KMS-11 (cell line): Measurements from ENCODE around the gene PAF1.

Experiments used
- H2AFZ ChIP-seq: fragments of 200-600 bp; sonication (generic); 2 replicates; pipeline ENCODE4 v1.6.1; 2016; ENCODE audit warnings: antibody characterized with exemption, mixed run types, low read depth
- H3K27ac ChIP-seq: fragments of 200-600 bp; sonication (generic); 2 replicates; pipeline ENCODE4 v1.6.1; 2016; ENCODE audit warnings: mild to moderate bottlenecking, mixed run types
- H3K27me3 ChIP-seq: fragments of 200-600 bp; sonication (generic); 2 replicates; pipeline ENCODE4 v1.6.1; 2017; ENCODE audit warnings: mild to moderate bottlenecking, low read depth, mixed run types, moderate library complexity; ENCODE audit not compliant: insufficient read depth
- H3K36me3 ChIP-seq: fragments of 200-600 bp; sonication (generic); 2 replicates; pipeline ENCODE4 v1.6.1; 2017; ENCODE audit warnings: mild to moderate bottlenecking, mixed run types; ENCODE audit not compliant: insufficient read depth
- H3K4me1 ChIP-seq: fragments of 200-600 bp; sonication (generic); 2 replicates; pipeline ENCODE4 v1.6.1; 2016; ENCODE audit warnings: mild to moderate bottlenecking, low read depth, mixed run types; ENCODE audit not compliant: poor library complexity, severe bottlenecking
- H3K4me2 ChIP-seq: fragments of 200-600 bp; sonication (generic); 2 replicates; pipeline ENCODE4 v1.7.0; 2016; ENCODE audit warnings: mild to moderate bottlenecking, mixed run types
- H3K4me3 ChIP-seq: fragments of 200-600 bp; sonication (generic); IDR thresholded peaks from 2 replicates; pipeline ENCODE4 v1.6.1; 2017; ENCODE audit warnings: low read depth, low read length, mixed read lengths; ENCODE audit not compliant: insufficient read depth
- H3K79me2 ChIP-seq: fragments of 200-600 bp; sonication (generic); 2 replicates; pipeline ENCODE4 v1.6.1; 2016; ENCODE audit warnings: low read depth, mixed run types; ENCODE audit not compliant: insufficient read depth
- H3K9ac ChIP-seq: fragments of 200-600 bp; sonication (generic); 2 replicates; pipeline ENCODE4 v1.6.1; 2016; ENCODE audit warnings: mild to moderate bottlenecking, mixed run types
- H4K20me1 ChIP-seq: fragments of 200-600 bp; sonication (generic); 2 replicates; pipeline ENCODE4 v1.6.1; 2016; ENCODE audit warnings: mild to moderate bottlenecking, mixed run types; ENCODE audit not compliant: insufficient read depth
- TF ChIP-seq, protein P1 (sequence below): fragments of 200-600 bp; sonication (generic); conservative IDR thresholded peaks from 2 replicates; pipeline ENCODE4 v1.6.1; 2017; ENCODE audit warnings: low read depth, mild to moderate bottlenecking, antibody characterized with exemption, low read length, moderate library complexity, mixed read lengths

The PAF1 gene

DNA sequence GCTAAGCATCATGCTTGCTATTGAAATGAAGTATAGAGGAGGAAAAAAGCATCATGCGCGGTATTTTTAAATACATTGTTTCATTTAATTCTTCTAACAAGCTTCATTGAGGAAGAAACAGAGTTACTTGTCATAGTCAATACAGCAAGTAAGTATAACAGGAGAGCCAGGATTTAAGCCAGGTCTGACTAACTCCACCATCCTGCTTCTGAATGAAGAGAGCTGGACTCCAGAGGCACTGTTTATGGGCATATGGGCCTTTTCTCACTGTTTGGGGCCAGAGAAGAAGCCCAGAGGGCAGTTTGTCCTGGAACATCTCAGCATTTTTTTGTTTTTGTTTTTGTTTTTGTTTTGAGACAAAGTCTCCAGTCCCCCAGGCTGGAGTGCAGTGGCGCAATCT, 40.8 kb downstream of the PAF1 start:
- Histone ChIP-seq H2AFZ (no peak overlapping the region), H3K79me2 (peaks cover 29% of the 10 kb centered on the region; the same call in 1 of the 2 replicates), H3K4me1 (peaks cover 54% of the 10 kb centered on the region), H3K4me3 (no peak overlapping the region), H3K27me3 (no peaks in the 10 kb centered on the region), H4K20me1 (no peaks in the 10 kb centered on the region), H3K27ac (no peak overlapping the region), H3K4me2 (no peak overlapping the region; the same call in 1 of the 2 replicates), H3K9ac (no peak overlapping the region), H3K36me3 (no peaks in the 10 kb centered on the region; the same call in 1 of the 2 replicates)
- TF ChIP-seq, protein P1, sequence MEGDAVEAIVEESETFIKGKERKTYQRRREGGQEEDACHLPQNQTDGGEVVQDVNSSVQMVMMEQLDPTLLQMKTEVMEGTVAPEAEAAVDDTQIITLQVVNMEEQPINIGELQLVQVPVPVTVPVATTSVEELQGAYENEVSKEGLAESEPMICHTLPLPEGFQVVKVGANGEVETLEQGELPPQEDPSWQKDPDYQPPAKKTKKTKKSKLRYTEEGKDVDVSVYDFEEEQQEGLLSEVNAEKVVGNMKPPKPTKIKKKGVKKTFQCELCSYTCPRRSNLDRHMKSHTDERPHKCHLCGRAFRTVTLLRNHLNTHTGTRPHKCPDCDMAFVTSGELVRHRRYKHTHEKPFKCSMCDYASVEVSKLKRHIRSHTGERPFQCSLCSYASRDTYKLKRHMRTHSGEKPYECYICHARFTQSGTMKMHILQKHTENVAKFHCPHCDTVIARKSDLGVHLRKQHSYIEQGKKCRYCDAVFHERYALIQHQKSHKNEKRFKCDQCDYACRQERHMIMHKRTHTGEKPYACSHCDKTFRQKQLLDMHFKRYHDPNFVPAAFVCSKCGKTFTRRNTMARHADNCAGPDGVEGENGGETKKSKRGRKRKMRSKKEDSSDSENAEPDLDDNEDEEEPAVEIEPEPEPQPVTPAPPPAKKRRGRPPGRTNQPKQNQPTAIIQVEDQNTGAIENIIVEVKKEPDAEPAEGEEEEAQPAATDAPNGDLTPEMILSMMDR, result no peak

DNA sequence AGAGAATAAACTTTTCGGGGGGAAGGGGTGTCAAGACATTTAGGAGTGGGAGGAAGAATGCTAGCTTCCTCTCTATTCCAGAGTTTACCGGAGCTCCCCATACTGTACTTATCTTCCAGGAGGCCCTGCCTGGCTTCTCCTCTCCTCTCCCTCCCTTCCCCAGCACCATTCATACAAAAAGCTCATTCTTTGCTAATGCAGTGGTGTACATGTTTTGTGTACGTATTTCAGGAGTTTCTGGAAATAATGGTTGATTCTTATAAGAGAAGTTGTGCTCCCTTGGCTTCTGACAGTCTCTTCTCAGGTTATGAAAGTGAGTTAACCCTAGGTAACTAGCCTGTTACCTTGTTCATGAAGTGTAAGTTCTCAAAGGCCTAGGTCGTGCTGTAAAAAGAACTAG, 41.6 kb downstream of the PAF1 start:
- no peak overlapping the region for H3K4me2 ChIP-seq
- no peaks in the 10 kb centered on the region for H3K36me3 ChIP-seq
- peak overlapping the region; percentile 7; the same call in 1 of the 2 replicates for H3K27ac ChIP-seq
- TF ChIP-seq, protein P1, result no peak
- no peak overlapping the region for H2AFZ ChIP-seq
- H3K9ac ChIP-seq, result no peak overlapping the region
- peaks cover 63% of the 10 kb centered on the region for H3K4me1 ChIP-seq
- H3K27me3 ChIP-seq, result no peaks in the 10 kb centered on the region
- no peak overlapping the region for H3K4me3 ChIP-seq
- H4K20me1 ChIP-seq, result no peaks in the 10 kb centered on the region
- H3K79me2 ChIP-seq, result peaks cover 35% of the 10 kb centered on the region; the same call in 1 of the 2 replicates

DNA sequence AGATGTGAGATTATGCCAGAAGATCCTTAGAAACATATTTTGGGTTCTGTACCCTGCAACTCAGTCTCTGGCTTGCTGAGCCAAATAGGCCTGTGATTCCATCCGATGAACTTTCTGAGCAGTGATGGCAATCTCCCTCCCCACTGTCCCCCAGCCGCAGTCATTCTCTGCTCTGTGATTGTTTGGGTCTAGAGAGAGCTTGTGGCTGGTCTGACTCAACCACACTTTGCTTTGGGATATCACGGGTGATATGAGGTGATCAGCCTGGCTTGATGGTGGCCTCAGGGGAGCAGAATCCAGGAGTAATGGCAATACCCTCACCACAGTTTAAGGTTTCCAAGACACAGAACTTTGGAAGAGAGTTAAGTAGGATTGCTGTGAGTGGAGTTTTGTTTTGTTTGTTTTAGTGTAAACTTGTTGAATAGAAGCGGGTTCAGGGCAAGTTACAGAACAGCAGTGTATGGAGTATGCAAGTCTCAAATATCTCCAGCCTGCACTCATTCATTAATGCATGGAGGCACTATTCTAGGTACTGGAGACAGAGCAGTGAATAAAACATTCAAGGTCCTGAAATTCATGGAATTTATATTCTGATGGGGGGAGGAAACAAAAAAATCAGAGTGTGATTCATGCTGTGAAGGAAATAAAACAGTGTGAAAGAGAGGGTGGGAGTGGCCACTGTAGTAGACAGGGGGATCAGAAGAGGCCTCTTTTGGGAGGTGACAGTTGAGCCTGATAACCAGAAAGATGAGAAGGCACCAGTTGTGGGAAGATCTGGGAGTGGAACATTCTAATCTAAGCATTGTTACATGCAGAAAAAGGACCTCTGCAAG, 43.4 kb downstream of the PAF1 start:
- no peak overlapping the region for H3K4me3 ChIP-seq
- TF ChIP-seq, protein P1, result no peak
- H3K36me3 ChIP-seq, result no peaks in the 10 kb centered on the region
- H3K79me2 ChIP-seq, result peaks cover 50% of the 10 kb centered on the region
- no peaks in the 10 kb centered on the region for H4K20me1 ChIP-seq
- H3K27ac ChIP-seq, result no peak overlapping the region
- no peaks in the 10 kb centered on the region for H3K27me3 ChIP-seq
- H3K9ac ChIP-seq, result no peak overlapping the region
- no peak overlapping the region for H3K4me2 ChIP-seq
- H3K4me1 ChIP-seq, result peaks cover 75% of the 10 kb centered on the region
- H2AFZ ChIP-seq, result no peak overlapping the region

DNA sequence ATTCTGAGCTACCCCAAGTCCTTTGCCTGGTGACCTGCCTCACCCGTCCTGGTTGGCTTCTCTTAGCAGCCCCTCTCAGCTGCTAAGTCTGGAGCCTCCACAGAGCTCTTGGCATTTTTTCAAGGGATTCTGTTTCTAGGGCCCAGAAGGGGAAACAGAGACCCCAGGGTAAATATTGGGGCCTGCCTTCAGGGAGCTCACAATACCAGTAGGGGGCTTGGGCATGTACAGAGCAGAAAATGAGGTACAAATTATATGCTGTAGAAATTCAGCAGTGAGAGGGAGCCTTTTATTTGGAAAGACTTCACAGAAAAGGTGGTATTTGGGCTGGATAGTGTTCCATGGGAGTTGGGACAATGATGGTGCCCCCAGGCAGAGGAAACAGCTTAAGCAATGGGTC, 45.0 kb downstream of the PAF1 start:
- TF ChIP-seq, protein P1, result peak; percentile 28; the same call in 1 of the 2 replicates
- H3K4me3 ChIP-seq, result no peak overlapping the region
- no peak overlapping the region for H2AFZ ChIP-seq
- no peak overlapping the region for H3K27ac ChIP-seq
- no peak overlapping the region for H3K9ac ChIP-seq
- no peaks in the 10 kb centered on the region for H4K20me1 ChIP-seq
- H3K4me2 ChIP-seq, result no peak overlapping the region
- peaks cover 43% of the 10 kb centered on the region for H3K79me2 ChIP-seq
- no peaks in the 10 kb centered on the region for H3K27me3 ChIP-seq
- H3K4me1 ChIP-seq, result peaks cover 60% of the 10 kb centered on the region
- no peaks in the 10 kb centered on the region for H3K36me3 ChIP-seq
